ENCODE results near the gene RNF128.

DNA sequence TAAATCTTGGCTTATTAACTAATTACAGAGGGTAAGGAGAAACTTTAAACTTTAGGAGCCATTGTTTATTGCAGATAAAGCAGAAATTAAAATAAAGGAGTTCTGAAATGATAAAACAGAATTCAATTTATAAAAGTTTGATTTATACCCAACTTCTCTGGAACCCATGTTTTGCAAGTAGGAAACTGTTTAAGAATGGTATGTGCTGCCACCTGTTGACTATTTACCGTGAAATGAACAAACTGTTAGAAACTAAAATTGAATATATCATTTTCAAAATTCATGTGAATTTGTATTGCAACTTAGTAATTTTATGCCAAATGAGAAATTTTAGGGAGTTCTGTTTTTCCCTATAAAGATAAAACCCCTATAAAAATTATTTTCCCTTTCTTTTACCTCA, 65.0 kb downstream of the RNF128 start:
- TF ChIP-seq POLR2A (IDR thresholded peaks at IDR 0.05; ENCODE audit: low read depth, low read length) (no peak), TAF1 (IDR thresholded peaks at IDR 0.05; ENCODE audit: low read depth, low read length) (no peak), POLR2AphosphoS5 (IDR thresholded peaks at IDR 0.05; ENCODE audit: low read depth, low read length) (no peak)
